GM23338 (cell line): ENCODE results near the gene FBRS.

ENCODE experiments used
- CTCF ChIP-seq, 2 experiments: fragments of 200-600 bp in 1 of 2; sonication (generic) in 1 of 2; conservative IDR thresholded peaks; 2 replicates each; pipeline versions ENCODE4 v1.5.1 to v1.6.1; 2016 to 2017; ENCODE audit warnings: antibody characterized with exemption in 2 of 2, low read depth in 2 of 2, mild to moderate bottlenecking in 2 of 2, moderate library complexity in 1 of 2
- ETS1 ChIP-seq: IDR thresholded peaks from 2 replicates; pipeline ENCODE4 v1.6.1; 2016; ENCODE audit warnings: antibody characterized with exemption
- EZH2 ChIP-seq: fragments of 200-600 bp; sonication (generic); IDR thresholded peaks from one replicate; pipeline ENCODE4 v1.8.0; 2017; ENCODE audit warnings: antibody characterized with exemption, mild to moderate bottlenecking, low read depth; ENCODE audit not compliant: unreplicated experiment
- EZH2phosphoT487 ChIP-seq: fragments of 200-600 bp; sonication (generic); IDR thresholded peaks from one replicate; pipeline ENCODE4 v1.8.1; 2018; ENCODE audit warnings: antibody characterized with exemption; ENCODE audit not compliant: unreplicated experiment
- POLR2AphosphoS5 ChIP-seq: IDR thresholded peaks from 2 replicates; pipeline ENCODE4 v1.6.1; 2016; ENCODE audit warnings: antibody characterized with exemption, low read depth
- REST ChIP-seq: IDR thresholded peaks from one replicate; pipeline ENCODE4 v1.6.1; 2018; ENCODE audit warnings: antibody characterized with exemption; ENCODE audit not compliant: unreplicated experiment

GRCh38 chr16:30644334-30644830, 13.8 kb upstream of the FBRS start:
- no peak for TF ChIP-seq CTCF (conservative IDR thresholded peaks at IDR 0.05; ENCODE audit: low read depth in 2 of 2)
- no peak for TF ChIP-seq EZH2
- TF ChIP-seq ETS1 = no peak
- no peak for TF ChIP-seq EZH2phosphoT487
- TF ChIP-seq REST = no peak
- TF ChIP-seq POLR2AphosphoS5 = no peak
